ENCODE data around the gene FLOT1. TPM values are rescaled to one million over a fixed set of nuclear protein-coding genes. Genes with fewer than 3 reads are reported as not detected.

The FLOT1 gene
- total and polyA plus RNA-seq, 9 of the 15 experiments (the other 6 are each of a cell fraction or from before 2014, with no cell fraction given) = 11.7 to 149 (median 118) TPM

- TF ChIP-seq TAF1 (IDR thresholded peaks at IDR 0.05; ENCODE audit: control insufficient read depth, extremely low read depth, insufficient read depth, low read length, severe bottlenecking) (peak; percentile 20), HNRNPK (IDR thresholded peaks at IDR 0.05; ENCODE audit: low read depth, low read length, poor library complexity, severe bottlenecking) (no peak), SP1 (CRISPR knock-in tag; IDR thresholded peaks at IDR 0.05) (no peak), SRF (CRISPR knock-in tag; IDR thresholded peaks at IDR 0.05) (peak in 1 of 2 experiments; percentile 37; a peak in 1 of 4 replicates), NFXL1 (CRISPR knock-in tag; IDR thresholded peaks at IDR 0.05) (peak; percentile 77; the same call in 1 of the 2 replicates), CHD2 (IDR thresholded peaks at IDR 0.05; ENCODE audit: low read depth, low read length) (peak; percentile 60; the same call in 1 of the 2 replicates), ZBTB9 (CRISPR knock-in tag; IDR thresholded peaks at IDR 0.05) (peak; percentile 67), NR2C2 (CRISPR knock-in tag; IDR thresholded peaks at IDR 0.05) (no peak), NR2C2 (tag; IDR thresholded peaks at IDR 0.05) (0 out of 2 replicates have a peak, but pooled peaks have one; percentile 14), SAFB2 (IDR thresholded peaks at IDR 0.05; ENCODE audit: borderline replicate concordance, low read depth, low read length, severe bottlenecking) (no peak), CHD7 (IDR thresholded peaks at IDR 0.05; ENCODE audit: low read depth, low read length) (peak; percentile 15), RBM22 (IDR thresholded peaks at IDR 0.05; ENCODE audit: low read depth, low read length, poor library complexity, severe bottlenecking) (no peak), PHB (CRISPR knock-in tag; IDR thresholded peaks at IDR 0.05) (peak; percentile 92), KLF13 (tag; IDR thresholded peaks at IDR 0.05; ENCODE audit: borderline replicate concordance, low read depth) (no peak)
These were observed 16.6 kb downstream of the FLOT1 start (continued) for GRCh38 chr6:30725713-30726505.
